DMS 273 (cell line): ENCODE measurements around the gene TPCN2.

Source experiments
- DNase-seq: peaks from one replicate; lab custom pipeline; 2025; ENCODE audit not compliant: unreplicated experiment; lab: John Stamatoyannopoulos, UW

TPCN2 gene

DNA sequence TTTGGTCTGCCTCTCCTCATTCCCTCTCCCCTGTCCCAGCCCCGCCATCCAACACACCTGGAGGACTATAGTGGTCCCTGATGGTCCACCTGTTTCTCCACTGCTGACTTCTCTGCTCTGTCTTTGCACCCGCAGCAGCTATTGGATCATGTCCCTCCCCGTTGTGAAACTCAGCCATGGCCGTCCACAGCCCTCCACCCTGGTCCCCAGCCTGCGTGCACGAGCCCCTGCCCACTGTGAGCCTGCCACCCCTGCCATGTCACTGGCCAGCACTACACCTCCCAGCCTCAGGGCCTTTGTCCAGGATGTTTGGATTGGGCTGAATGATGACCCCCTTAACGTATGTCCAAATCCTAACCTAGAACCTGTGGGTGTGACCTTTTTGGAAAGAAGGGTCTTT, 59.3 kb downstream of the TPCN2 start:
- no peak for DNase-seq

DNA sequence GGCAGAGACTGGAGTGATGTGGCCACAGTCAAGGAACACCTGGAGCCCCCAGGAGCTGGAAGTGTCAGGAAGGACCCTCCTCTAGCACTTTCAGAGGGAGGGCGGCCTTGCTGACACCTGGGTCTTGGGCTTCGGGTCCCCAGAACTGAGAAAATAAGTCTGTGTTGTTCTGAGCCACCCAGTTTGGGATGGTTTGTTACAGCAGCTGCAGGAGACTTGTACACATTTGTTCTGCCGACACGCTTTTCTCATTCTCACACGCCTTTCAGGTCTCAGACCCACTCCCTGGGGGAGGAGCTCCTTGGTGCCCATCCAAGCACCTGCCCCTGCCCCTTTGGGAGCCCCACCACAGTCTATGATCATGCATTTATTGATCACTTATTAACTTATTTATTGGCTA, 59.8 kb downstream of the TPCN2 start:
- DNase-seq, result no peak

DNA sequence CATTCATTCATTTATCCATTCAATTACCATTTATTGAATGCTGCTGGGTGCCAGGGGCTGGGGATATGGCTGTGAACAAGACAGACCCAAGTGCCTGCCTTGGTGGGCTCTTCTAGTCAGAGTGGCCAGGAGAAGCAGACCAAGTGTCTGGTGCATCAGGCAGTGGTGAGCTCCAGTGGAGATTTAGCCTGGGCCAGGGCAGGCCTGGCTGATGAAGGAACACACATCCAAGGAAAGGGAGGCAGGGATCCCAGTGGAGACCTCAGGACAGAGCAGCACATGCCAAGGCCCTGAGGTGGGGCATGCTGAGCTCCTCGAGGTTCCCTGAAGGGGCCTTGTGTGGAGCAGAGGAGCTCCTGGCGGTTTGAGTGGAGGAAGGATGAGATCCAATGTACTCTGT, 60.4 kb downstream of the TPCN2 start:
- DNase-seq, result no peak

DNA sequence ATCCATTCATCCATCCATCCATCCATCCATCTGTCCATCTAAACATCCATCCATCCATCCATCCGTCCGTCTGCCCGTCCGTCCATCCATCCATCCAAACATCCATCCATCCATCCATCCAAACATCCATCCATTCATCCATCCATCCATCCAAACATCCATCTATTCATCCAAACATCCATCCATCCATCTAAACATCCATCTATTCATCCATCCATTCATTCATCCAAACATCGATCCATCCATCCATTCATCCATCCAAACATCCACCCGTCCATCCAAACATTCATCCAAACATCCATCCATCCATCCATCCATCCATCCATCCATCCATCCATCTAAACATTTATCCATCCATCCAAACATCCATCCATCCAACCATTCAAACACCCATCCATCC, 61.7 kb downstream of the TPCN2 start:
- DNase-seq, result no peak

DNA sequence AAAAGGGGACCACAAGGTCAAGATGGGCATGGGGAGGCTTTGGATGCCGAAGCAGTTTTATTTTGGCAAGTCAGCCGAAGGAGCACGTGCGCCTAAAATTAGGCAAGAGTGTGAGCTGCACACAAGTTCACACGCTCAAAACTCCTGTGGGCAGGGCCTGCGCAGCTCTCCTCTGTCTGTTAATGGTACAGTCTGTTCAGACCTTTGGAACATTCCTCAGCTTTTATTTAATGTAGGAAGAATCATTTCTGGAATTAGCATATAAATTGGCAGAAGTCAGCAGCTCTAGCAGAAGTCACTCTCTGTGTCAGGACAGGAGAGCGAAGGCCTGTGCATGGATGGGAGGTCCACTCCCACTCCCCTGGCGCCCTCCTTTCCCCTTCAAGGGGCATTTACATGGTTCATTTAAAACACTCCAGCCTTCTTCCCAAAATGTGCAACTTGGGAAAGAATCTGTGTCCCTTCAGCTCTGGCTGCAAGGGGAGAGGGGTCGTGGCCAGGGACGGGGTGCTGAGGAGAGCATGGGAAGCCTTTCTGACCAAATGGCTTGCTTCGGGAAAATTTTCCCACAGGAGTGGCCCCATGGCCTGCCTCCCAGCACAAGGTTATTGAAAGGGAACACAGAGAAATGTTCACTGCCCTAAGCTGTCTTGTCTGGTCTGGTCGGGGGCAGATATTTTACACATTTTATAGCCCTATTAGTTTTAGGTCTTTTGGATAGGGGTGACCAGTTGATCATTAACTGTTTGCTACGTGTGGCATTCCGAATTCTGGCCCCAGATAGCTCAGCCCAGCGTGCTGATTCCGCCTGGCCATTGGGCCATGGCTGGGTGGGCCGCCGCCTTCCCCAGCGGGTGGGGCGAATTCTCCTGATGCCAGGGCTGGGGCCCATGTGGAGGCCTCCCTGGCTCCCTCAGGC, 63.2 kb downstream of the TPCN2 start:
- no peak for DNase-seq

DNA sequence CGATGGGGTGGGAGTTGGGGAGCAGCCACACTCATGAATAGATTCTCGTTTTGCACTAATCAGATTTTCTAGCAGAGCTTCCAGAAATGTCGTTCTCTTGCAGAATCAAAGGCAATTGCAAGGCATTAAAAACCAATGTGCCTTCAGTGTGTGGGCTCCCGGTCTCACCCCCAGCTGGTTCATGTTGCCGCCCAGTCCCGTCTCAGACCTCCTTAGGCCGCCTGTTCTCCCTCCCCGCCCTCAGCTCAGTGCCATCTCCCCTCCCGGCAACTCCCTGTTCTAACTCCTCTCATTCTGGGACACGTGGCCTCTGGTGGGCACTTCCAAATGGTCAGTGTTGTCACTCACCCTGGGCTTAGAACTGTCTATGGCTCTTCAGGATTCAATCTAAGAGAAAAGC, 64.5 kb downstream of the TPCN2 start:
- no peak for DNase-seq

DNA sequence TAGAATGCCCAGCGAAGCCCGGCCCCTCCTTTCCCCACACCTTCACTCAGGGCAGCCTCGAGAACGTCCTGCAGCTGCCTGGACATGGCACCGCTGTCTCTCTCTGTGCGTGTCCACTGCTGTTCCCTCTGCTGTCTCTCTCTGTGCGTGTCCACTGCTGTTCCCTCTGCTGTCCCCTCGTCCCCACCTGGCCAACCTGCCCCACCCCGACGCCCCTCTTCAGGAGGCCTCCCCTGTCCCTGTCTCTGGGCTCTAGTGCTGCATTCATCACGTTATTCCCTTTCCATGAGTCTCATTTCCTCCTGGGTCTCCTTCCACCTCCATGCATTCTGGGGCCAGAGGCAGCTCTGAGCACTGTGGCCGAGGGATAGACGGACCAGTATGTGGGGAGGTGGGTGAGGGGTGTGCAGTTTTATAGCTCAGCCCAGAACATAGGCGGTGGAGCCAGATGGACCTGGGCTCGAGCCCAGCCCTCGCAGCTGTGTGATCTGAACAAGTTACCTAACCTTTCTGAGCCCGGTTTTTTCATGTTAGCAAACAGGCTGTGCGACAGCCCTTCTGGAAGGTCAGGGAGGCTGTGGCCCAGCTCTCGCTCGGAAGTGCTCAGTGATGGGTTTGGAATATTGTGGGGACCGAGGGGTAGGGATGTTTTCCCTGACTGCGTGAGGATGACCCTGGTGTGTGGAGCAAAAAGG, 65.1 kb downstream of the TPCN2 start:
- no peak for DNase-seq

DNA sequence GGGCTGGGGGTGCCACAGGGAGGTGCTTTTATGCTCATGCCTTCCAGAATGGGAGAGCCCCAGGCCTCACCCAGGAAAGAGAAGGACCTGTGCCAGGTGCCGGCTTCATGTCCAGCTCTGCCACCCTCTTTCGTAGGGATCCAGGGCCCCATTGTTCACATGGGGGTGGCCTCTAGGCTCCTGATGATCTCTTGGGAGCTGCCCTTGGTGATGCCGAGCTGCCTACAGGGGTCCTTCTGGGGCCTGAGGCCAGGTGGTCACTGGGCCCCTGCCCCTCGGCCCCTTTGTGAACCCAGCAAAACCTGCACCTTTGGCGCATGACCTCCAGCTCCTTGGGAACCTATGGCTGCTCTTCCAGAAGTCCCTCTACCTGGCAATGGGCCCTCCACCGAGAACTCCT, 65.6 kb downstream of the TPCN2 start:
- no peak for DNase-seq

DNA sequence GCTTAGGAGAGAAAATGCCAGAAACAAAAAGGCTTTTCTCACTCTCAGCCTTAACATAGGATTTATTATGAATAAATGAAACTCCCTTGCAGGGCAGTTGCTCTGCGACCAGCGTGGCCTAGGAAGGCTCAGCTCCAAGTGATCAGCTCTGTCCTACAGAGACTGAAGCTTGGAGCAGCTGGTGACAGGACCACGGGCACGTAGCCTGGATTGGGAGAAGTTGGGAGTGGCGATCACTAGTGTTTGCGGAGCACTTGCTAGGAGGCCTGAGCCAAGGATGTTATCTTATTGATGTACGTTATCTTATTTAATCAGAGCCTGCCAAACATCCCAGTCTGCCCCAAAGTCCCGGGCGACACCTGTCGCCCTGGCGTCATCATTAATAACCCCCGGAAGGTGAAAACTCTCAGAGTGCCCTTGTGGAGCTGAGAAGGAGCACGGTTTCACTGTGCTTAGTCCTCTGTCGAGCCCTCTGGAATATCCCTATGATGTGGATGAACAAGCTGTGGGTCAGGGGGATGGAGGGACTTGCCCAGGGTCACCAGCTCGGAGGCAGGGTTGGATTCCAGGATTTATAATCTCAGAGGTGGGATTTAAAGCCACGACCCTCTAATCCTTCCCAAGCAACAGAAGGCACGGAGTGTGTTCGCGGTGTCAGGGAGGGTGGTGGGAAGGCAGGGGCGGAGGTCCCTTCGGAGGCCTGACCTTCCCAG, 66.2 kb downstream of the TPCN2 start:
- no peak for DNase-seq

DNA sequence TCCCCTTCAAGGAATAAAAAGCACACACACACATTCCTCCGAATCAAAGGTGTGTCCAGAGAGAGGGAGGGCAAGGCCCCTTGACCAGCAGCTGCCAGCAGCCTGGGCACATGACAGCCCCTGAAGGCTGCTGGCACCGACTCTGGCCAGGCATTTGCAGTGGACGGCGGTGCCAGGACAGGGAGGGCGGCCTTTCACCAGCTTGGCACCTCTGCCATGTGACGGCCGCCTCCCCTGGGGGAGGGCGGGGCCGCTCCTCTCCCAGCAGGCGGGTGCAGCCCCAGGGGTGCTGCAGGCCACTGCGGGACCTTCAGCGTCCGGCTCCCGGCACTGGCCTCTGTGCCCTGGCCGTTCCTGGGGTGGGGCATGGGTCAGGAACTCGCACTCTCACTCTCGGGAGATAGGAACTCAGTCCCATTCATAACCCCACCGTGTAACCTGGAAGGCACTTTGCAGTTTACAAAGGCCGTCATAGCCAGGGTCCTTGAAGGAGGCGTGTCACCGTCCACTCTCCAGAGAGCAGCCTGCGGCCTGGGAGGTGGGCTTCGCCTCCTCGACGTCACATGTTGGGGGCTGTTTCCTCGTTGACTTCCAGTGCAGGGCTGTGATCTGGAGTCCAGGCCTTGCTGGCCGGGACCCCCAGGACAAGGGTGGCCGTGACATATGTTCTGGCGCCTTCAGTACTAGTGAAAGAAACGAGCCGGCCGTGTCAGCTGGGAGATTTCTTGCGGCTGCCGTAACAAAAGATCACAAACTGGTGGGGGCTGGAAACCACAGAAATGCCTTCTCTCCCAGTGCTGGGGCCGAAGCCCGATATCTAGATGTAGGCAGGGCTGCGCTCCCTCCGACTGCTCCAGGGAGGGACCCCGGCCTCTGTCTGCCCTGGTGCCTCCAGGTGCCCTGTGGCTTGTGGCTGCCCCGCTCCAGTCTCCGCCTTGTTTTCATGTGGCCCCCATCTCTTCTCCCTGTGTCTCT, 67.1 kb downstream of the TPCN2 start:
- DNase-seq, result no peak

DNA sequence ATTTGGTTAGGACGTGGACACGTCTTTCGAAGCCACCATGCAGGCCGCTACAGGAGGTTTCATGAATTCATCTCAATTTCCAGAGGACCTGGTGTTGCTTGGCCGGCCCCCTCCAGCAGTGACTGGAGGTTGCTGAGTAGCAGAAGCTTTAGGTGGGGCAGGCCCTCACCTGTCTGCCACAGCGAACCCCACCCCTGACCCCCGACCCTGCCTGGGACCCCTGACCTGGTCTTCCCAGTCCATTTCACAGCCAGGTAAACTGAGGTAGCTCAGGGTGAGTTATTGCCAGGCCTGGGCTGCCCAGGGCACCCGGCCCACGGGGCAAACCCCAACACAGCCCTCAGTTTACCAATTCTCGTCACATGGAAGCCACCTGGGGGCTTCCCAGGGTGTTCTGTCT, 67.9 kb downstream of the TPCN2 start:
- no peak for DNase-seq

DNA sequence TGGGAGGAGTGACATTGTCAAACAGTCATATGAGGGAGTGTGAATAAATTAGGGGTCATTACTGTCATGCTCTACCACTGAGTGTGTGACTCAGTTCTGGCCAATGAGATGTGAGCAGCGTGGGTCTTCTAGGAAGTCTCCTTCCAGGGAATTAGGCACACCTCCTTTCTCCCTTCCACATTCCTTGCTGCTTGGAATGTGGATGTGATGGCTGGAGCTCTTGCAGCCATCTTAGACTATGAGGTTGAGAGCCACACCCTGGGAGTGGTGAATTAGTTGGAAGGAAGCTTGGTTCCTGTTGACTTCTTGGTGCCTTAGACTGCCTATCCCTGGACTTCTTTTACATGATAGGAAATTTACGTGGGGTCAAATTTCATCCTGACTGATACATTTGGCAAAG, 70.5 kb downstream of the TPCN2 start:
- no peak for DNase-seq

DNA sequence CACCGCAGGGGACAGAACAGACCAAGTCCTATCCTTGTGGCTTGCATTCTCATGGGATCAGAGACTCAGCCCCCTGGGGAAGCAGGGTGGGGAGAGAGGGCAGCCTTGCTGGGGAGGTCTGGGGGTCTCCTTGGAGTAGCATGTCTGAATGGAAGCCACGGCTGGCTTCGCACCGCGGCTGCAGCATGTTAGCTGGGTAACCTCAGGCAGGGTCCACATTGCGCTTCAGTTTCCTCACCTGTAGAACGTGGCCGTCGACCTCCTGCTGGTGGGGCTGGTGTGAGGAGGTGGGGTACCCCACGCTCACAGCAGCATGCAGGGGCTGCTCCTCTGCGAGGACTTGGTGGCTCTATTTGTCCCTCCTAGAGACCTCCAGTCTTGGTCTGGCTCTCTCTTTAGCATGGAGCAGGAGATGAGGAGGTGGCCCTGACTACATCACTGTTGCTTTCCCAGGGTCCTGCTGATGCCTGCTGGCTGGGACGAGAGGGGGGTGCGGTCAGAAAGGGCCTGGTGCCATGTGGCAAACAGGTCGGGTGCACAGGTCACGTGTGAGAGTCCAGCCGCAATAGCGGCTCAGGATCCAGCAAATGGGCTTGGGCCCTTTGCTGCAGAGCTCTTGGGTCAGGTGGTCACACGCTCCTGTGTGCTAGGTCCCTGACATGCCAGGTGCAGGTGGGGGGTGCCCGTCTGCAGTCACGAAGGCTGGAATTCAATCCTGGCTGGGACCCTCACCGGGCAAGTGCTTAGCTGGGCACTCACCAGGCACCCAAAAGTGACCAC, 71.6 kb downstream of the TPCN2 start:
- DNase-seq, result no peak

DNA sequence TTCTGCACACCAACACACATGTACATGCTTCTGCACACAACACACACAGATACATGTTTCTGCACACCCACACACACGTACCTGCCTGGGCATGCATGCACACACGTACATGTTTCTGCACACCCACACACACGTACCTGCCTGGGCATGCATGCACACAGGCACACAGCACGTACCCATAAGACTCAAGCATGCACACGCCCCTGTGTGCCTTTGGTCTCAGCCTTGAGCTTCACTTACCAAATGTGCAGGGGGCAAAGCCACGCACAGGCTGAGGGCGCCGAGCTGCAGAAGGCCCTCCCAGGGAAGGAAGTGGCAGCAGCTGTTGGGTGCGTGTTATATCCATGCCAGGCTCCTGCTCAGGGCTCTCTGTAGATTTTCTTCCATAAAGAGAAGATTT, 72.3 kb downstream of the TPCN2 start:
- no peak for DNase-seq

DNA sequence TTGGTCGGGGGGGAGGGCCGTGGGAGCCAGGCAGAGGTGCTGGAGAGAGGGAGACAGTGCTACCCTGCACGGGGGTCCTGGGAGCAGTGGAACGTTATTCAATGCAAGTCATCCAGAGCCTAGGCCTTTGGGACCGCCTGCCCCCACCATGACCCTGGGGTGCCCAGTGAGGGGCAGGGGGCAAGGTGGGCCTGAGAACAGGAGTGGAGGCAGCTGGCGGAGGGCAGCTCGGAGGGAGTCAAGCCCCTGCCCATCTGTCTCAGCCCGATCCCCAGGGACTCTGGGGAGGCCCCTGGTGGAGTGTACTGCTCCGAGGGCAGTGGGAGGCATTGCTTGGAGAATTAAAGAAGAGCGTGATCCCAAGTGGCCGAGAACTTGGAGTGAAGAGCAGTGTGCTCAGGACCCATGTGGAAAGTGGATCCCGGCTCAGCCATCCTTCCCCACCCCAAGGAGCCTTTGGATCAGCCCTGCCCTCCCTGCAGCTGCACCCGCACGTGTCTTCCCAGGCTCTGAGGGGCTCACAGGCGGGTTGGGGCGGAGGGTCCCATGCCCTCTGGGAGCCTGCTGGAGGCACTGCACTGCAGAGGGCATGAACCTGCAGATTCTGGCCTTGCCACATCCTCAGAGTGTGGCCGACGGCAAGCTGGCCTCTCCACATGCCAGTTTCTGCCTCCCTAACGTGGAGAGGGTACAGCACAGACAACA, 73.0 kb downstream of the TPCN2 start:
- DNase-seq, result no peak

DNA sequence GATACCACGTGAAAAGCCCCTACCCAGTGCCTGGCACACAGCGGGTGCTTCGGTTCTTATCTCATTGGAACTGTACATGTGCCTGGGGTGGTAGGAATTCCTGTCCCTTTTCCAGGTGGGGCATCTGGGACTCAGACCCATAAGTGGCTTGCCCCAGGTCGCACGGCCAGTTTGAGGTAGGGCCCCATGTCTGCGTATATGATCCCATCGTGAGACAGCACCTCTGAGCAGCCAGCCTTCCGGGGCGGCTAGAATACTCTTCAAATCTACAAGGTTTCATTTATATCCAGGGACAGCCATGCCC, 73.5 kb downstream of the TPCN2 start:
- no peak for DNase-seq

DNA sequence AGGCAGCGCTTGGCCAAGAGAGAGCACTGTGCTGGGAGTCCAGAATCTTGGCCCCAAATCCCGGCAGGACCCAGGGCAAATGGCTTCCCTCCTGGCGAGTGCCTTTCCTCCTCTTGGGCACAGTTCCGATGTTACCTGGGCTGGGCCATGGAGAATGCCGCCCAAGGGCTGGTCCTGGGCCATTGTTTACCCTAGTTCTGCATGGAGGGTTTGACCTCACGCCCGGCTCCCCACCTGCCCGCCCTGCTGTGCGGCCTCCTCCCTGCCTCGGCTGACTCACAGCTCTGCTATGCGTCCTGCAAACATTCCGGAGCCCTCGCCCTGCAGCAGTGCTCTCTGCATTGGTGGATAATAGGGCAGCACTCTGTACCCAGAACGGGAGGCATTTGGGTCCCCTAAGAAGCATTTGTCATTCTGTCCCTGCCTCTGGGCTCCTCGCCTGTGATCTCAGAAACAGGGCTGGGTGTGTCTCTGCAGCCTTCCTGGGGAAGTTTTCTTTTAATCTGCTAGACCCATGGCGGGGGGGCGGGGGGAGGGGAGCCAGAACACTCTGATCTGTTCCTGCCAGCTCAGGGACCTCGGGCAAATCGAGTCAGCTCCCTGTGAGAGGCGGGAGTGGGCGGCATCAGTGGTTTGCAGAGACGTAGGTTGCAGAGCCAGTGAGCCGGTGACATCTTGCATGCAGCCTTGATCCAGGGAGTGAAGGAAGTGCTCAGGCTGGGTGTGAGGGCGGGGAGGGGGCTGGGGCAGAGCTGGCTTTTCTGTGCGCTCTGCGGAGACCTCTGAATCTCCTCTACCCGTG, 74.1 kb downstream of the TPCN2 start:
- peak; percentile 15 for DNase-seq

DNA sequence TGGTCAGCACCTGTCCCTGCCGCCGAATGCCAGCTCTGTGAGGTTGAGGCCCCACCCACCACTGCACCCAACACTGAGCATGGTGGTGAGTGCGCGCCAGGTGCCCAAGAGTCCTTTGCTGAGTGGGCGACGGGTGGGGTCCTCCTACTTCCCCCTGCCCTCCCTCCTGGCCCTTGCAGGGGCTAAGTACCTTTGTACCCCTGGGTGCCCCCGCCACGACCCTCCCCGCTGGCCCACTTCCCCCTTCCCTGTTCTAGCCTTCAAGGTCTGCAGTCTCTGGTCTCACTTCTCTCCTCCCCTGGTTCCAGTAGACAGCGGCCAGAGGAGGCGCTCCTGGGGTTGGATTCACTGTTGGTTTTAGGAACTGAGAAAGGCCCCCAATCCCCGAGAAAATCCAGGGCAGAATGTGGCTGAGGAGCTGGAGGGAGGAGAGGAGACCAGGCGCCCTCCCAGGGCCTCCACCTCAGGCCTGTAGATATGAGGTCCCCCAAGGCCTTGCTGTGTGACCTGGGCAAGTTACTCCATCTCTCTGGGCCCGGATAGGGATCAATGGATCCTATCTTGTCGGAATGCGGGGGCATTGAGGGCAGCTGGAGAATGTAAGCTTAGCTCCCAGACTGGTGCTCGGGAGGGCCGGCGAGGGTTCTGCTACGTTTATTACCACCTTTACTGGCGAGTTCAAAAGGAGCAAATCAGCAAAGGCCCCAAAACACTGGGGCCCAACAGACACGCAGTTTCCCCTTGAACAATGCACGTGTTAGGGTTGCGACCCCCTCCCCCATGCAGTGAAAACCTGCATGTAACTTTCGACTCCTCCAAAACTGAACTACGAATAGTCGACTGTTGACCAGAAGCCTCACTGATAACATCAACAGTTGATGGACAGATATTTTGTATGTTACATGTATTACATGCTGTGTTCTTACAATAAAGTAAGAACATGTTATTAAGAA, 75.1 kb downstream of the TPCN2 start:
- no peak for DNase-seq
